Stimulated activated CD4-positive, alpha-beta T cell treated with anti-CD3 and anti-CD28 coated beads, Interleukin-1b, Interleukin-23, amount 100 ng/mL, for 4 hours (primary cell): Measurements from ENCODE around the gene RGS7.

Experiments used
- DNase-seq, 2 donors: peaks; one replicate each; pipeline ENCODE4 v3.0.0-alpha.2; 2020; ENCODE audit warnings: low read depth in 2 of 2

RGS7 gene

DNA sequence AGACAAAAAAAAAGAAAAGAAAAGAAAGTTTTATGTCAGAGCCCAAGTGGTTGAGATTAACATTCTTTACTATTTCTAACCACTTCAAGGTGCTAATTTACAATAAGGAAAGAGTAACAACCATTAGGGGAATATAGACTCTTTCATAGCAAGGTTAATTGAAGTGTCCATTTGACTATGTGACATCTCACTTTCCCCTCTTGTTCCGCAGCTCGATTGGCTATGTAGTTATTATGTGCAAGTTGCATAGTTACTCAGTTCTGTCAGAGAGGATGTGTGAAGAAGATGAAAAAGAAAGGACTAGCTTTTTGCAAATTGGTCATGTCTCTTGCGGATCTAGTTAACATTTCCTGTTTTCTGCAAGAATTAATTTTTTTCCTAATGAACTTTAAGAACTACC is 273.7 kb downstream of the RGS7 start:
- DNase-seq = no peak

DNA sequence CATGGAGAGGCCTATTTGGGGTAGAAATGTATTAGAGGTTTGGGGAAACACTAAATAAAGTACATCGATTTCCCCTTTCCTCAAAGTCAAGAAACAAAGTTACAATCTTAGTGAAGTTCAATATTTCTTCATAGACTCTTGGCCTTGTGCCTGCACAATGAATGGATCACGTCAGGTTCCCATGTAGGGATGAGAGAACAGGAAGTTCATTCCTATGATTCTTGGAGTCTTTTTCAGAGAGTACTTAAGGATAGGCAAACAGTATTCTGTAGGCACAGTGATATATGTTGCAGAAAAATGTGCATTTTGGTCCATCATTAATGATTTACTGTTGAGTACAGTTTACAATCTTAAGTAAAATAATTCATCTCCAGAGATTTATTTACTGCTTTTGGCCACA is 275.5 kb downstream of the RGS7 start:
- DNase-seq = no peak

DNA sequence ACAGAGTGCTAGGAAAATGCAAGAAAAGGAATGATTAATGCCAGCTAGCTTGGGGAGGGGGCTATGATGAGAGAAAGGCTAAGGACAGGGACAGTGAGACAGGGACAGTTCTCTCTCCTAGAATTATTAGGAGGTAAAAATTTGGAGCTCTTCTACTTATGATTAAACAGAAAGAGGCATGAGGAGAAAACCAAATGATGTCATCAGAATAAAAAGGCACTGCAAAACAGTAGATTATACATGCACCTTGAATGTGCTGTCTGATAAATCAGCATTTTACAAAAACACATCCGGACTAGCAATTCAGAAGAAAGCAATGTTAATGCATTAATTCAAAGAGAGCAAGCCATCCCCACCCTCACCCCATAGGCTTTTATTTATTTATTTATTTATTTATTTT is 277.5 kb downstream of the RGS7 start:
- no peak for DNase-seq

DNA sequence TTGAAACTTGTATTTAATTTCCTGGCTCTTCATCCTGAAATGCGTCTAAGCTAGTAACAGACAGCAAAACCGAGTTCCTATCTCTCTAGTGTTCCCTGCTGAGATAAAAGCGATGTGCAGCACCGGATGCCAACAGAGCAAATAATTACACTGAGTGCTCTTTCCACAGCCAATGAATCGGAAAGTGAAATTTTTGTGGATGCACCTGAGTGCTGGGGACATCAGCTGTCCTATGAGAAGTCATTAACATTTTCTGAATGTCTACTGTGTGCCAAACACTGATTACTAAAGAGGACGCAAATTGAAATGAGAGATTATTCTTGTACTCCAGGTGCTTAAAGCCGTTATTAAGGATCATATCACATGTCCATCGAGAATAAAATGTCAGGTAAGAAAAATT is 278.0 kb downstream of the RGS7 start:
- DNase-seq = no peak

DNA sequence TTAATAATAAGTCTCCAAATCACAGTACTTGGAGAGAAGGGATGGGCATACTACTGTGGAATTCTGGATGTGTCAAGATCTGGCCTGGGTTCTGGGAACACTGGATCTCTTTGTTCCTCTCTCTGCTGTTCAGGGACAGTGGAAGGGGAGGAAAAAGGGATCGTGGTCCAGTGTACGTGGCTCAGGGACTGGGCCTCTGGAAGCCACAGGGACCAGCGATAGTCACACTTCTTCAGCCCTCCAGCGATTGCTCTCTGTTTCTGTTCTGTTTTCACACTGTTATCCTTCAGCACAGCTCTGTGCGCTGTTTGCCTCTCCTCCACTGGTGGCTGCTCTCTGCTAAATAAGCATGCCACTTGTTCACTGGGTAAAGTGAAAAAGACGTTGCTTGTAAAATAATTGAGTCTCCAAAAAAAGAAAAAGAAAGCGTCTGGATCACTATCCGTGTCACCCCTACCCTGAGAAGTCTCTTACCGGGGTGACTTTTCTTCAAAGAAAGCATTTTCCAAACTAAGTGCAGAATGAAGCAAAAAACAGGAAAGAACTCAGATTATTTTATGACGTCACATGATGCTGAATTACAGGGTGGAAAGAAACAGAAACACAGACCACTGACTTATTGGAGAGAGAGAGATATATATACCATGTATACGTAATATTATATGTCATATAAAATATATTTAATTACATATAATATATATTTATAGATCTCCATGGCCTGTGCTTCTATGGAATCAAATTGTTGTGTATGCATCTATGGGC is 279.4 kb downstream of the RGS7 start:
- no peak for DNase-seq

DNA sequence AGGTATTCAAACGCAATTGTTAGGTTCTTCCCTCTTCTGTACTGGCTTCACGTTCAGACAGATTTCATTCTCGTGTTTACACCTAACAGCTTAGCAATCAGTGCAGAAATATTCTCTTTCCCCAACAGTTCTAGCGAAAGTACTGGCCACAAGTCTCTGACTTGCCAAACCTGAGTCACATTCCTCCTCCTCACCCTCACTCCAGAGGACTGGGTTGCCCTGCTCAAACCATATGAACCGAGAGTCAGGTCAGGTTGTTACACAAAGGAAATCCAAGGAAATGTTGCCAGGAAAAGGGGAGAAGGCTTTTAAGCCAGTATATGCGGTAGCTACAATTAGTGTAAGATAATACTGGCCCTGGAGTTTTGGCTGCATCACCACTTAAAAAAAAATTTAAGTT is 282.5 kb downstream of the RGS7 start:
- no peak for DNase-seq

DNA sequence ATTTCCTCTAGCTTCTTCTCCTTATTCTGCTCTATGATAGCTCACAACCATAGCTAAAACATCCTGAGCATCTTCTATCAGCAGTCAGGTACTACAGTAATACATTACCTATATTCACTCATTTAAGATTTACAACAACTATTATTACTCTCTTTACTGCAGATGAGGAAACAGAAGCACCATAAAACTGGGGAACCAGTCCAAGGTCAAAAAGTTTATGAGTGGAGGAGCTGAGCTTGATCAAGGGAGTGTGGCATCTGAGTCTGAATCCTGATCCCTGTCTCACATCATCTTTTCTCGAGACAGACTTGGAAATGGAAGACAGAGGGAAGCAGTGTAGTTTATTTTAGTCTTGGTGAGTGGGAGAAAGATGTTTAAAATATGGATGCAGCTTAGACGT is 288.6 kb downstream of the RGS7 start:
- DNase-seq = no peak

DNA sequence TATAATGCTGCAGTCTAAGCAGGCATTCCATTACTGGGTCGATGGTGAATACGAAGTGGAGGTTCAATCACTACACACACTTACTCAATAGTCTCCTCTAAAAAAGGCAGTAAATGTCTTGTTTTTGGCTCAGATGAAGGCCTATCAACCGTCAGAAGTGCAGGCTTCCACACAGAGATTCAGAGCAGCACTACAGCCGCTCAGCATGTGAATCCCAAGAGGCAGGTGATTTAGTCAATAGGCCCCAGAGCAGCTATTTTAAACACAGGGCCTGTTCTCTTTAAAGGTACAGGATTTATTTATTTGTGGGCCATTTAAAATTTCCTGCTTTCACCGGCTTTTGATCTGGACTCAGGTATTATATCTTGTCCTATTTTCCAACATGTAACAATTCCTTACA is 293.7 kb downstream of the RGS7 start:
- no peak for DNase-seq

DNA sequence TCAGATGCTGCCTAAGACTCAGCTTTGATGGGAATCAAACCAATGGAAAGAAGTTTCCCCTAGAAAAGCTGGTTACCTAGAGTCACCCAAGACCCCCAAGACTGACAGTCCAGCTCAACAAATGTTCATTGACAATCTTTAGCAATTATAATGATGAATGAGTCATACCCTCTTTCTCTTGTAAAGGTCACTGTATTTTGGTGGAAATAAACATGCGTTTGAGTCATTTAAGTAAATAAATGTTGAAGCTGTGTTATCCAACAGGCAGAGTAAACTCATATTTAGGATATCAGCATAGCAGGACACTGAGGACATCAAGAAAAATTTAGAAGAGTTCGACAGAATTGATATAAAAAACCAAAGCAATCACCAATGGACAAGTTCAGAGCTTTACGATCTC is 295.9 kb downstream of the RGS7 start:
- DNase-seq = no peak

DNA sequence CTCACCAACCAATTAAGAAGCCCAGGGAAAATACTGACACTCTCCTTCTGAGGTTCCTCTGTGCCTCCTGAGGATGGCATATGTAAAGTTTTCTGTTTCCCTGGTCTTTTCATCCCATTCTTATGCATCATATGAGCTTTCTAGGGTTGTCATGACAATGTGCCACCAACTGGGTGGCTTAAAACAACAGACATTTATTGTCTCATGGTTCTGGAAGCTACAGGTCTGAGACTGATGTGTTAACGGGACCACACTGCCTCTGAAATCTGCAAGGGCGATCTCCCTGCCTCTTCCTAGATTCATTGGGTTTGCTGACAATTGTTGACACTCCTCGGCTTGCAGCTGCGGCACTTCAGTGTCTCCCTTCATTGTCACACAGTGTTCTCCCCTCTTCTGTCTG is 308.4 kb downstream of the RGS7 start:
- DNase-seq = no peak

DNA sequence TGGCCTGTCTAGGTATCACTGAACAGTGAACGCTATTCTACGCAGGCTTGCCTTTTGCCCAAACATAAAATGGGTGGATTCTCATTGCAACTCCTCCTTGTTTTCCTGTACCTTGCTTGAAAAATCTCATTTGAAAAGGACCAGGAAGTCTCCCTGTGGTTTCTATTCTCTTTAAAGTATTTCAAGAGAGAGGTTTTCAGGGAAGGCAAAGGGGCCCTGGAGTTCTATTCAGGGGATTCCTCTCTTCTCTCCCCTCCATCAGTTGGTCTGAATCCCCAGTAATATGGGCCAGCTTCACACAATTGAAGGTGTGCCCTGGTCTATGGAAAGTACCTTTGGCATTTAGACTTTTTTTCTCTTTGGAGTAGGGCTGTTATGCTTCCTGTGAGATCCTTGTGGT is 311.3 kb downstream of the RGS7 start:
- DNase-seq = no peak

DNA sequence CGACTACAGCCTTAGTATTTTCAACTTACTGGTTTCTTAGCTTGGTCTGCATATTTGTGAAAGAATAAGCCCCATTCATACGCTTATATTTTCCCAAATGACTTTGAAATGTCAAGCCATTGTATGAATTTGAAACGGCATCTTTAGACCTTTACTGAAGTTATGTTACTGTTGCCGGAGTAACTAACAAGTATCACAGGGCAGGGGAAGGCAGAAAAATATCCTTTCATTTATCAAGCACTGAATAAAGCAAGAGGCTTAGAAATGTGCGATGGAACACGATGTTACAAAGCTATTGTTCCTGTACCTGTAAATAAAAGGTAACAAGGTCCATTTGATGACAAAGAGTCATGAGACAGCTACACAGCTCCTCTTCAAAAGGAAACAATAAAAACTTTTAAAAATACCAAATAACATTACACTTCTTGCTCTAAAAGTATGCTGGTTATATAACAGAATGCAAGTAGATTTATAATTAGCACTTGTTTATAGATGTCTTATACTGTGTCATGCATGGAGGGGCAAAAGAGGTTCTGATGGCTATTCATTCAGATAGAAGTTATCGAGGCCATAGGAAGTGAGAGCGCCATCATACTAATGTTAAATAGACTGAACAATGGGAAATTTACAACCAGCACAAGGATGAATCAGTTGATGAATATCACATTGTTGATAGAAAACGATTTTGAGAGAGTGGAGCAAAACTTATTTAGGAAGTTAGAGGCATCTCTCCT is 322.6 kb downstream of the RGS7 start:
- no peak for DNase-seq

DNA sequence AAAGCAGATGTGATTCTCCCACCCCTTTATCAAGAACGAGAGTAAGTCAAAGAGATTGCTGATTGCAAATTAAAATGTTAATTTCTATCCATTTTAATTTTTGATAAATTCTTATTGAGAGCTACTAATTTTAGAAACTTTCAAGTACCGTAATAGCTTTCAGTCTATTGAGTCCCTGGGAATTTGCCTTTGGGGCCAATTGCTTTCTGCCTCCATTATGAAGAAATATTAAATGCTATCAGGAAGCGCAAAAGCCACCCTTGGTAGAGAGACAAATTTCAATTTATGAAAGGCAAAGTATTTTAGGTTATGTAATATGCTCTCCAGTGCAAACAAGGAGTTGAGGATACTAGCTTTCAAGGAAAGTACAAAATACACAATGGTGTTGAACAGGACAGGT is 332.2 kb downstream of the RGS7 start:
- DNase-seq = no peak

DNA sequence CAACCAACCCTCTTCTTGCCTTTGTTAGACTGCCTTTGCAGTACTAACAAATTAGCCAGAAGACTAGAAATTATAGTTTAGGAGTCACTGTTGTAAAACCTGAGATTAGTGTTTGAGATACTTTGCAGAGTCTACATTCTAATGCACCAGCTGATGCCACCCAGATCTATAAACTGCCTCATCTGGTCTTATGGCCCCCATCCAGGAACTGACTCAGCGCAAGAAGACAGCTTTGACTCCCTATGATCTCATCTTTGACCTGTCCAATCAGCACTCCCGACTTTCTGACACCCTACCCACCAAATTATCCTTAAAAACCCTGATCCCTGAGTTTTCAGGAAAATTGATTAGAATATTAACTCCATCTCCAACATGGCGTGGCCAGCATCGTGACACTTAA is 334.6 kb downstream of the RGS7 start:
- DNase-seq = no peak

DNA sequence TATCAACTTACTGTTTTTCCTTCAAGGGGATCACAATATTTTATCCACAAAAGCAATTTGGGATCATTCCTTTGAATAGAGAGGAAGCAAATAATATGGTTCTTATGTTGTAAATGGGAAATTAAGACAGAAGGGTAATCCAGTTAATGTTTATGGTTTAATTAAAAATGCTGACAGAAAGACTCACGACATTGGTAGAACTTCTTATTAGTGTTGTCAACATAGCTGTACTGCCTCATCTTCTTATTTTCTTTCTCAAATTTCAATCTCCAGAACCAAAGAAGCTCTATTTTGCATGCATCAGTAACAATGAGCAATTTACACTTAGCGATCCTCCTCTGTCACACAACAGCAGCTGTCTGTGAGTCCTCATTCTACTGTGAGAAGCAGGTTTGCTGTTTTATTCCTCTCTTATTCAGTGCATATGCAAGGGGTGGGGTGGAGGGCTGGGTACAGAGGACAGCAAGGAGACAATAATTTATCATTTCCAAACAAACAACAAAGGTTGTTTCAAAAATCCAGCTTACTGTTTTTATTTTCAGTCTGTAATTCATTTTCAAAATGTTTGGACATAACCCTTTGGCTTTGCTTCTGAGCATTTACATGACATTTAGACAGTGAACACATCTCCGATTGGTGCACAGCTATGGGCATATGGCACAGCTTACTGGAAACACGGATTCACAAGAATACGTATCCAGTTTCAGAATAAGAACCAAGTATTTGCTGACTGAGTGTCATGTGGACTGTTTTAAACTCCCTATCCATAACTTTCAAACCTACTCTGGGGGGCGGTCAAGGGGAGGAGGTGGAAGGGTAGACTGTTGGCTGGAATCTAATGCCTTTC is 335.9 kb downstream of the RGS7 start:
- no peak for DNase-seq

DNA sequence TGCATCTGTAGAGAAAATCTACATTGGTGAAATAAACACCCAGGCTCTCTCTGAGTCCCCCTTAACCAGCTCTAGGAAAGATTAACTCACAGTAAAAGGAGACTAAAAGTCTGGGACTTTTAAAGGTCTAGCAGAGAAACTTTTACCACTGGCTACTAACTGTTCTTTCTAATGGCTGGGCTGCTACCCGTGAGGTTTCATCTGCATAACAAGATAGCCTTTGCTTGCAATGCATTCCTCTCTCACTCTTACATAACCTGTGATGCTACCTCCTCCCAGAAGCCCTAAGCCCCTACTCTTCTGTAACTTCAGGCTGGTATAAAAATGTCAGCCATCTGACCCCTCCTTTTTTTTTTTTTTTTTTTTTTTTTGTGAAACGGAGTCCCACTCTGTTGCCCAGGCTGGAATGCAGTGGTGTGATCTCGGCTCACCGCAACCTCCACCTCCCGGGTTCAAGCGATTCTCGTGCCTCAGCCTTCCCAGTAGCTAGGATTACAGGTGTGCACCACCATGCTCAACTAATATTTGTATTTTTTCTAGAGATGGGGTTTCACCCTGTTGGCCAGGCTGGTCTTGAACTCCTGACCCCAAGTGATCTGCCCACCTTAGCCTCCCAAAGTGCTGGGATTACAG is 344.2 kb downstream of the RGS7 start:
- DNase-seq = no peak

DNA sequence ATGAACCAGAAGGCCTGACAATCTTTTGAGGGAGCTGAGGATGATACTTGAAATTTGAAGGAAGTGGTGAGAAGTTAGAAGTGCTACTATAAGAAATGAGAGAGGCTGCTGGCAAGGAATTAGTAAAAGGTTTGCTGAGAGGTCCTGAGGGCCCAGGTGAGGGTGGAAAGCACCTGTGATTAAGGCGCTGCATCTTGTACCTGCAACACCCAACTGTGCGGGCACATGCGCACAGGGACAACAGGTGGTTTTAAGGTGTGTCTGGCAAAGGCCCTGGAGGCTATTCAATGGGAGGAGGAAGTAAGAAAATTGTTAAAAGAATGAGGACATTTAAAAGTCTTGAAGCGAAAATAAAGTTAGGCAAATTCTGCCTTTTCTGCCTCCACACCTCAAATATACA is 349.3 kb downstream of the RGS7 start:
- DNase-seq = no peak

DNA sequence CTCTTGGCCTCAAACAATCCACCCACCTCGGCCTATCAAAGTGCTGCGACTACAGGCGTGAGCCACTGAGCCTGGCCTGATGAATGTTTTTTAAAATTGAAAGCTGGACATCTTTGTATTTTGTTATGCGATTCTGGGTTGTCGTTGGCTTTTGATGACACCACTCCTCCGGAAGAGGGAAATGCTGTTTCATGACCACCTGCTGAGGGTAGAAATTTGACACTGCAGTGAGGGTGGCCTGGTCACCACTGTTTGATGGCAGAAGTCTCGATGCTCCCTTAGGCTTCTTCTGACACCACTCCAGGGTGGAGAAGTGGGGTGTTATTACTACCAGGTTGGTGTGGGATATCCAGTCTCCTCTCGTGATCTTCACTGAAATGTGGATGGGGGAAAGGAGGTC is 357.2 kb downstream of the RGS7 start:
- DNase-seq = no peak

DNA sequence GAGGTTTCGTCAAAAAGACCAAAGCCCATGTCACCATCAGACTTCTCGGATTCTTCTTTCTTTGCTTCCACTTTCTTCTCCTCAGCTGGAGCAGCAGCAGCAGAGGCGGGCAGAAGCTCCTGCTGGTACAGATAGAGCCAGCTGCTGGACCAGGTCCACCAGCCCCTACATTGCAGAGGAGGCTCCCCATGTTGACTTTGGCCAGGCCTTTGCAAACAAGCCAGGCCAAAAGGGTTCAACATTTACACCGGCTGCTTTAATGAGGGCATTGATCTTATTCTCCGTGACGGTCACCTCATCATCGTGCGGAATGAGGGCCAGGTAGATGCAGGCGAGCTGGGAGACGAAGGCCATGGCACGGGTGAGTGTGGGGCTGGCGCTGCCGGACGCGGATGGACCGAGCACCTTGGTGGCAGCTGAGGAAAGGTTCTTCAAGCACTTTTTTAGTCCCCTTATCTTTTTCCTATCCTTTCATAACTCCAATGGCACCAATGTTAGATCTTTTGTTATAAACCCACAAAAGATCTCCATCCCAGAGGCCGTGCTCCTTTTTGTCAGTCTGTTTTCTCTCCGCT is 358.5 kb downstream of the RGS7 start:
- DNase-seq = no peak

DNA sequence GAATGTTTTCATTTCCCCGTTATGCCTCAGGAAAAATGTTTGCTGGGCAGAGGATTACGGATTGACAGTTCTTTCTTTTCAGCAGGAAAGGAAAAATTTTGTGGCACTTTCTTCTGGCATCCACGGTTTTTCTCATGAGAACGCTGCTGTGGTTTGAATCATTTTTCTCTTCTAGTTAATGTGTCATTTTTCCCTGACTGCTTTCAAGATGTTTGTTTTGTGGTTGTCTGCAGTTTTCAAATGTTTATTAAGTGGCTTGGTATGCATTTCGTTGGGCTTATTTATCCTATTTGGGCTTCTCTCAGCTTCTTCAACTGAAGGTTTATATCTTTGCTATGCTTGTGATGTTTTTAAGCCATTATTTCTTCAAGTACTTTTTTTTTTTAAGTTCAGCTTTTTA is 359.0 kb downstream of the RGS7 start:
- DNase-seq = no peak

DNA sequence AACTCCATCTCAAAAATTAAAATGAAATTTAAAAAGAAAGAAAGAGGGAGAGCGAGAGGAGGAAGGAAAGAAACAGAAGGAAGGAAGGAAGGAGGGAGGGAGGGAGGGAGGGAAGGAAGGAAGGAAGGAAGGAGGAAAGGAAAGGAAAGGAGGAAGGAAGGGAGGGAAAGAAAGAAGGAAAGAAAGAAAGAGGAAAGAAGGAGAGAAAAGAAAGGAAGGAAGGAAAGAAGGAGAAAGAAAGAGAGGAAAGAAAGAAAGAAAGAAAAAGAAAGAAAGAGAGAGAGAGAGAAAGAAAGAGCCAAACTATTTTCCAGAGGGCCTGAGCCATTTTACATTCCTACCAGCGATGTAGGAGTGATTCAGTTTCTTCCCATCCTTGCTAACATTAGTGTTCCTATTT is 364.0 kb downstream of the RGS7 start:
- DNase-seq = no peak

DNA sequence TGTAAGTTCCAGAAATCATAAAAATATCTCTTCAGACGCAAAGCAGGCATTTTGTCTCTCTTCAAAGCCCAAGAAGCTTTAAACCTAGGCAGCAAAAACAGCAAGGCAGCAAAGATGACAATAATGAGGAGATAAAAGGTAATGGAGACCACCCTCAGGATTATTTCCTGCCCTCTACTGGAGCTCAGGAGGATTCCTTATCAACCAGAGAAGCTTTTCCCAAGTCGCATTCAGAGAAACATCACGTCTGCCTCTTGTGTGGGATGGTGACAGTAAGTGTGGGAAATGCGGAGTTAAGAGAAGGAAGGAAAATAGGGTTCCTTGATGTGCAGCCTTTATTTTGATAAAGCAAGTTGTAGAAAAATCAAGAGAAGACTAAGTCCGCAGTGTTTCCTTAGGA is 365.8 kb downstream of the RGS7 start:
- DNase-seq = no peak
